ENCODE measurements around the gene PACS2. TPM values are rescaled to one million over a fixed set of nuclear protein-coding genes. Genes with fewer than 3 reads are reported as not detected.

The PACS2 gene
- total and polyA plus RNA-seq, 4 donors, result 69.2 to 177 (median 123) TPM

DNA sequence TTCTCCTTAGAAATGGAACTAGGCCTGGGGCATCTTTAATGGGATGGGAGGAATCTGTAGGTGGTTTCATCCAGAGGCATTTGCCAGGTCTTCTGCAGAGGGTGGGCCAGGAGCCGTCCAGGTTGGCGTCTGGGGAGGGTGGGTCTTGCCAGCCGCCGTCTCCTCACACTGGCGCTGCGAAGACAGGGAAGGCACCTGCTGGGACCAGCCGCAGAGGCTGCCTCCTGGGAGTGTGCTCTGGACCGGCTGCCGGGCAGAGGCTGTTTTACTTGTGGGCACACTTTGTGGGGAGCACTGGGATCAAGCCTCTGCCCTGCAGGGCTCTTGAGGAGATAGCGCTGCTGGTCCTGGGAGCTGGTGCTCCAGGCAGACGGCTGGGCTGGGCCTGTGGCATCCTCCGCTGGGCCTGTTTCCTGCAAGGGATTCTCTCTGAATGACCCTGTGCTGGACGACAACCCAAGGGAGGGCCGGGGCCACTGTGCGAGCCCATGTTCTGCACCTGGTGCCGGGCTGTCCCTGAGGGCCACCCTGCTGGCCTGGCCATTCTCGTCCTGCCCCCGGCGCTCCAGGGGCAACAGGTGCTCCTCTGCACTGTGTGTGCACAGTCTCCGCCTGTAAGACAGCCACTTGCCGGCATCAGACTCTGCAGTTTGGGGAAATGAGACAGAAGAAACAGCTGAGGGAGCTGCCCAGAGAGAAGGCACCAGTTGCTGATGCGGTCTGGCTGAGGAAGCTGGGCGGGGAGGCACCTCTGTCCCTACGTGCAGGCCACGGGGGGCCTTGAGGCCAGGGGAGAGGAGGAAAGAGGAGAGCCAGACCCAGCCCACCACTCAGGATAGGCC, 73.8 kb downstream of the PACS2 start:
- Histone ChIP-seq H3K27me3 (ENCODE audit: control insufficient read depth, insufficient read depth, low read length) (no peaks in the 10 kb centered on the region), H3K27ac (ENCODE audit: low read depth, low read length) (no peak overlapping the region), H3K4me3 (ENCODE audit: low read depth, low read length) (no peak overlapping the region), H3K36me3 (ENCODE audit: control insufficient read depth, insufficient read depth, low read length) (peaks cover 99% of the 10 kb centered on the region), H3K9me3 (ENCODE audit: control insufficient read depth, insufficient read depth, low read length) (no peaks in the 10 kb centered on the region), H3K4me1 (ENCODE audit: control insufficient read depth, insufficient read depth, low read length) (peaks cover 13% of the 10 kb centered on the region)
- 91% methylated on average over 23 of the region's 25 CpGs for WGBS (ENCODE audit: insufficient coverage)
- no peak for DNase-seq (ENCODE audit: low read depth in 4 of 6, low spot score in 6 of 6)

DNA sequence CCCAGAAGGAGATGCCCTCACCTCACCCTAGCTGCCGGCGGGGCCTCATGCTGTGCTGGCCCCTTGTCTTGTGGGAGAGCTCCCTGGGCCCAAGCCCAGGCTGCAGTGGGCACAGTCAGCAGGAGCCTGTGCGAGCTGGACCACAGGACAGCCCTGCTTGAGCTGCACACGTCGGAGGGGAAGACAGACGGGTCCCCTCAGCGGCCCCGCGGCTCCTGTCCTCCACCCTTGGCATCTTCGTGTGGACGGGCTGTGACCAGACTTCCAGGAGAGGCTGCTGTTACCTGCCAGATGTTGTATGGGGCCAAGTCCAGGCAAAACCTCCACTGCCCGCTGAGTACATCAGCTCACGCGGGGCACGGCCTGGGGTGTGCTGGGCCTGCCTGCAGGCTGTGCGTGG, 74.4 kb downstream of the PACS2 start:
- Histone ChIP-seq H3K36me3 (ENCODE audit: control insufficient read depth, insufficient read depth, low read length) (peaks cover 96% of the 10 kb centered on the region), H3K27ac (ENCODE audit: low read depth, low read length) (no peak overlapping the region), H3K9me3 (ENCODE audit: control insufficient read depth, insufficient read depth, low read length) (no peaks in the 10 kb centered on the region), H3K27me3 (ENCODE audit: control insufficient read depth, insufficient read depth, low read length) (no peaks in the 10 kb centered on the region), H3K4me3 (ENCODE audit: low read depth, low read length) (no peak overlapping the region), H3K4me1 (ENCODE audit: control insufficient read depth, insufficient read depth, low read length) (peaks cover 13% of the 10 kb centered on the region)
- 93% methylated on average over 16 of the region's 16 CpGs for WGBS (ENCODE audit: insufficient coverage)
- DNase-seq (ENCODE audit: low read depth in 4 of 6, low spot score in 6 of 6), result no peak

GRCh38 chr14:105389534-105389933, 75.0 kb downstream of the PACS2 start:
- no peak for DNase-seq (ENCODE audit: low read depth in 4 of 6, low spot score in 6 of 6)
- peaks cover 13% of the 10 kb centered on the region for H3K4me1 ChIP-seq (ENCODE audit: control insufficient read depth, insufficient read depth, low read length)
- H3K36me3 ChIP-seq (ENCODE audit: control insufficient read depth, insufficient read depth, low read length), result peaks cover 96% of the 10 kb centered on the region
- no peak overlapping the region for H3K27ac ChIP-seq (ENCODE audit: low read depth, low read length)
- H3K9me3 ChIP-seq (ENCODE audit: control insufficient read depth, insufficient read depth, low read length), result no peaks in the 10 kb centered on the region
- WGBS (ENCODE audit: insufficient coverage), result 75% methylated on average over 11 of the region's 12 CpGs
- no peak overlapping the region for H3K4me3 ChIP-seq (ENCODE audit: low read depth, low read length)
- no peaks in the 10 kb centered on the region for H3K27me3 ChIP-seq (ENCODE audit: control insufficient read depth, insufficient read depth, low read length)

- Histone ChIP-seq H3K4me3 (ENCODE audit: low read depth, low read length) (no peak overlapping the region), H3K36me3 (ENCODE audit: control insufficient read depth, insufficient read depth, low read length) (peaks cover 96% of the 10 kb centered on the region), H3K27me3 (ENCODE audit: control insufficient read depth, insufficient read depth, low read length) (no peaks in the 10 kb centered on the region), H3K9me3 (ENCODE audit: control insufficient read depth, insufficient read depth, low read length) (no peaks in the 10 kb centered on the region), H3K4me1 (ENCODE audit: control insufficient read depth, insufficient read depth, low read length) (peaks cover 13% of the 10 kb centered on the region), H3K27ac (ENCODE audit: low read depth, low read length) (no peak overlapping the region)
- 85% methylated on average over 24 of the region's 27 CpGs for WGBS (ENCODE audit: insufficient coverage)
- DNase-seq (ENCODE audit: low read depth in 4 of 6, low spot score in 6 of 6), result no peak
Measured at GRCh38 chr14:105389976-105390848, 75.7 kb downstream of the PACS2 start.

DNA sequence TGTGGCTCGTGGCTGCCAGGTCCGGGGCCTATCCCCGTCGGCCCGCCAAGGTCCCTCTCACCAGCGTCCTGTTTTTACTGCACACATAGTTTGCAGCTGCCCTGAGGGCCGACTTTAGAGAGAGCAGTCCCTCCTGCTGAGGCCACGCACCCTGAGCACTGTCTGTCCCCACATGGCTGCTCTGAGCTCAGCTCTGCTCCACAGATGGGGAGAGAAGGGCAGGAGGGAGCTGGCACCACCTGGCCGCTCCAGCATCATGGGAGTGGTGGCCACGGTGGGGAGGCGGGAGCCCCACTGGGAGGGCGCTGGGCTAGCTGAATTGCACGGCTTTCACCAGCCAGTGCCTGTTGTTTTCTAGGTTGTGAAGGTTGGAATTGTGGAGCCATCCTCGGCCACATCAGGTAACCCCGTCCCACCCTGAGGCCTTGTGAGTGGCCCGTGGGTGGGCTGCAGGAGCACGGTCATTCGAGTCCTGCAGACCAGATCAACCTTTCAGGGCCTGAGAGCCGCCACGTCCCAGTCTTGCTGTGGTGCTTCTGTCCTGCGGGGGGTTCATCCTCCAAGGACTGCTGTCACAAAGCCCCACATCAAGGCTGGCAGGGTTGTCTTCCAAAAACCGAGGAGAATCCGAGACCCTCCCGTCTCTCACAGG, 76.4 kb downstream of the PACS2 start:
- H3K27me3 ChIP-seq (ENCODE audit: control insufficient read depth, insufficient read depth, low read length), result no peaks in the 10 kb centered on the region
- peaks cover 96% of the 10 kb centered on the region for H3K36me3 ChIP-seq (ENCODE audit: control insufficient read depth, insufficient read depth, low read length)
- no peak for DNase-seq (ENCODE audit: low read depth in 4 of 6, low spot score in 6 of 6)
- no peak overlapping the region for H3K4me3 ChIP-seq (ENCODE audit: low read depth, low read length)
- 83% methylated on average over 24 of the region's 24 CpGs for WGBS (ENCODE audit: insufficient coverage)
- peaks cover 13% of the 10 kb centered on the region for H3K4me1 ChIP-seq (ENCODE audit: control insufficient read depth, insufficient read depth, low read length)
- no peaks in the 10 kb centered on the region for H3K9me3 ChIP-seq (ENCODE audit: control insufficient read depth, insufficient read depth, low read length)
- no peak overlapping the region for H3K27ac ChIP-seq (ENCODE audit: low read depth, low read length)

DNA sequence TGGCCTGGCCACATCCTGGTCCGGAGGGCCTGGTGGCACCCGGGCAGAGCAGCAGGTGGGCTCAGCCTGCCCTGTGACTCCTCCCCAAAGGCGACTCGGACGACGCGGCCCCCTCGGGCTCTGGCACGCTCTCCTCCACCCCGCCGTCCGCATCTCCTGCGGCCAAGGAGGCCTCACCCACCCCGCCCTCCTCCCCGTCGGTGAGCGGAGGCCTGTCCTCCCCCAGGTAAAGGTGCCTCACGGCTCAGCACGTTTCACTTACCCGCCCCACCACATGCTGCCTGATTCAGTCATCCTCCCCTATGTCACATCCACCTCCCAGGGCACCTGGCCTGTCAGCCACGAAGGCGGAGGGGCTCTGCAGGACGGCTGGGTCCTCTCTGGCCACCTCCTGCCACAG, 77.0 kb downstream of the PACS2 start:
- Histone ChIP-seq H3K4me1 (ENCODE audit: control insufficient read depth, insufficient read depth, low read length) (peaks cover 13% of the 10 kb centered on the region), H3K36me3 (ENCODE audit: control insufficient read depth, insufficient read depth, low read length) (peaks cover 94% of the 10 kb centered on the region), H3K4me3 (ENCODE audit: low read depth, low read length) (no peak overlapping the region), H3K27ac (ENCODE audit: low read depth, low read length) (no peak overlapping the region), H3K27me3 (ENCODE audit: control insufficient read depth, insufficient read depth, low read length) (no peaks in the 10 kb centered on the region), H3K9me3 (ENCODE audit: control insufficient read depth, insufficient read depth, low read length) (no peaks in the 10 kb centered on the region)
- 90% methylated on average over 21 of the region's 23 CpGs for WGBS (ENCODE audit: insufficient coverage)
- DNase-seq (ENCODE audit: low read depth in 4 of 6, low spot score in 6 of 6), result no peak

- Histone ChIP-seq H3K36me3 (ENCODE audit: control insufficient read depth, insufficient read depth, low read length) (peaks cover 90% of the 10 kb centered on the region), H3K4me1 (ENCODE audit: control insufficient read depth, insufficient read depth, low read length) (peaks cover 17% of the 10 kb centered on the region), H3K27me3 (ENCODE audit: control insufficient read depth, insufficient read depth, low read length) (no peaks in the 10 kb centered on the region), H3K27ac (ENCODE audit: low read depth, low read length) (no peak overlapping the region), H3K9me3 (ENCODE audit: control insufficient read depth, insufficient read depth, low read length) (no peaks in the 10 kb centered on the region), H3K4me3 (ENCODE audit: low read depth, low read length) (no peak overlapping the region)
- 93% methylated on average over 40 of the region's 40 CpGs for WGBS (ENCODE audit: insufficient coverage)
- no peak for DNase-seq (ENCODE audit: low read depth in 4 of 6, low spot score in 6 of 6)
Measured at GRCh38 chr14:105392131-105393090, 77.9 kb downstream of the PACS2 start.

DNA sequence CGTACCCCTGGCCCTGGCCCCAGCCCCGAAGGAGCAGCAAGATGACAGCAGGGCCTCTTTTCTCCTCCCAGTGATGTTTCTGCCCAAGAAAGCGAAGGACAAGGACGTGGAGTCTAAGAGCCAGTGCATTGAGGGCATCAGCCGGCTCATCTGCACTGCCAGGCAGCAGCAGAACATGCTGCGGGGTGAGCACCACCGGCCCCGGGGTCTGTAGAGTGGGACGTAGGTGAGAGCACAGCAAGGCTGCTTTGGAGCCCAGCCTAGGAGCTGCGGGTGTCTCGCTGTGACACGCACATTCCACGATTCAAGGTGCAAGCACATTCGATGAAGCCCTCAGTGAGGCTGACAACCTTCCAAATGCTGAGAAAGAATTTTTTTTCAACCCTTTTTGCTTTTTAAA, 78.6 kb downstream of the PACS2 start:
- no peak for DNase-seq (ENCODE audit: low read depth in 4 of 6, low spot score in 6 of 6)
- Histone ChIP-seq H3K4me3 (ENCODE audit: low read depth, low read length) (no peak overlapping the region), H3K27ac (ENCODE audit: low read depth, low read length) (no peak overlapping the region), H3K4me1 (ENCODE audit: control insufficient read depth, insufficient read depth, low read length) (peaks cover 23% of the 10 kb centered on the region), H3K27me3 (ENCODE audit: control insufficient read depth, insufficient read depth, low read length) (no peaks in the 10 kb centered on the region), H3K9me3 (ENCODE audit: control insufficient read depth, insufficient read depth, low read length) (no peaks in the 10 kb centered on the region), H3K36me3 (ENCODE audit: control insufficient read depth, insufficient read depth, low read length) (peaks cover 83% of the 10 kb centered on the region)
- 96% methylated on average over 14 of the region's 14 CpGs for WGBS (ENCODE audit: insufficient coverage)
